ENCODE data around the gene SARNP. TPM values are rescaled to one million over a fixed set of nuclear protein-coding genes. Genes with fewer than 3 reads are reported as not detected.

Gene SARNP
- total and polyA plus RNA-seq, 9 of the 15 experiments (the other 6 are each of a cell fraction or from before 2014, with no cell fraction given) = 70.1 to 400 (median 198) TPM

DNA sequence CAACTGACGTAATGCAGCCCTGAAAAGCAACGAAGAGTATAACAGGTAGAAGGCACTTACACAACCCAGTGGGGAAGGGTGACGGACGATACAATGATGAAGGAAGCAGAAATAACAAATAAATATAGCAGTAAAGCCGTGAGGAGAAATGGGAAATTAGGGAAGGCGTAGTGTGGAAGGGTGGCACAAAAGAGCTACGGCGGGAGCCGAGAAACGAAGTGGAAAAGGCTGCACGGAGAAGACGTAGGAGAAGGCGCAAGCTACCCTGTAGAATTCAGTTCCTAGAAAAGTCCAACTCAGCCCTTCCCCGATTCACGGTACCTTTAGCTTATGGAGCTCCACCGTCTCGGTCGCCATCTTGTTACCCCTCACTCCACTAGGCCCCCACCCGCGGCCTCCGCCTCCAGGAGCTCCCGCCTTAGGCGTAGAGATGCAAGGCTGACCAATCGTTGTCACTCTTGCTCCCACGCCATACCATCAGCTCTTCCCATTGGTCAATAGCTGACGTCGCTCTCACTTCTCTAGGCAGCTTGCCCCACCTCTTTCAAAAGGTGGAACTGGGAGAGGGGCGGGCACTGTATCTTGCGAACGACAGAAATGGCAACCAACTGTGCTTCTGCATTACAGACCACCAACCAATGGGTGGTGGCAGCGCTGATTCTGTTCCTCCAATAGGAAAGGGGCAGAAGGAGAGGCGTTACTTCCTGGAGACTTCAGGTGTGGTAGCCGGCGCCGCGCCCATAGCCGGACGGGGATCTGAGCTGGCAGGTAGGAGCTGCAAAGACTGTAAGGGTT lies at the start of gene SARNP, which contains the start of gene ORMDL2 (continued):
- TF ChIP-seq, protein P1, sequence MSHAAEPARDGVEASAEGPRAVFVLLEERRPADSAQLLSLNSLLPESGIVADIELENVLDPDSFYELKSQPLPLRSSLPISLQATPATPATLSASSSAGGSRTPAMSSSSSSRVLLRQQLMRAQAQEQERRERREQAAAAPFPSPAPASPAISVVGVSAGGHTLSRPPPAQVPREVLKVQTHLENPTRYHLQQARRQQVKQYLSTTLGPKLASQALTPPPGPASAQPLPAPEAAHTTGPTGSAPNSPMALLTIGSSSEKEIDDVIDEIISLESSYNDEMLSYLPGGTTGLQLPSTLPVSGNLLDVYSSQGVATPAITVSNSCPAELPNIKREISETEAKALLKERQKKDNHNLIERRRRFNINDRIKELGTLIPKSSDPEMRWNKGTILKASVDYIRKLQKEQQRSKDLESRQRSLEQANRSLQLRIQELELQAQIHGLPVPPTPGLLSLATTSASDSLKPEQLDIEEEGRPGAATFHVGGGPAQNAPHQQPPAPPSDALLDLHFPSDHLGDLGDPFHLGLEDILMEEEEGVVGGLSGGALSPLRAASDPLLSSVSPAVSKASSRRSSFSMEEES (CRISPR knock-in tag; IDR thresholded peaks at IDR 0.05) = no peak
- TF ChIP-seq CEBPB (tag; IDR thresholded peaks at IDR 0.05) (no peak; the same call in 1 of the 2 replicates), SMARCC2 (IDR thresholded peaks at IDR 0.05; ENCODE audit: low read depth) (peak; percentile 48; the same call in 1 of the 2 replicates), BRF1 (IDR thresholded peaks at IDR 0.05; ENCODE audit: borderline replicate concordance, extremely low read depth, insufficient read length) (no peak), ZNF165 (CRISPR knock-in tag; IDR thresholded peaks at IDR 0.05; ENCODE audit: borderline replicate concordance) (no peak), TAF1 (IDR thresholded peaks at IDR 0.05; ENCODE audit: control insufficient read depth, extremely low read depth, insufficient read depth, low read length, severe bottlenecking) (peak; percentile 80), FOXA3 (CRISPR knock-in tag; conservative IDR thresholded peaks at IDR 0.05 in 1 of 2, IDR thresholded peaks at IDR 0.05 in 1 of 2) (peak in 1 of 2 experiments; percentile 71; a peak in 2 of 4 replicates), SMARCE1 (IDR thresholded peaks at IDR 0.05) (peak; percentile 41), HMG20A (CRISPR knock-in tag; conservative IDR thresholded peaks at IDR 0.05) (no peak), ETV5 (CRISPR knock-in tag; IDR thresholded peaks at IDR 0.05; ENCODE audit: low read depth) (0 out of 2 replicates have a peak, but pooled peaks have one; percentile 4), PTBP1 (IDR thresholded peaks at IDR 0.05; ENCODE audit: low read depth, low read length) (no peak), ZNF699 (CRISPR knock-in tag; IDR thresholded peaks at IDR 0.05; ENCODE audit: insufficient replicate concordance) (no peak), CC2D1A (IDR thresholded peaks at IDR 0.05) (no peak), ZNF408 (CRISPR knock-in tag; IDR thresholded peaks at IDR 0.05; ENCODE audit: low read depth) (no peak), BHLHE40 (IDR thresholded peaks at IDR 0.05; ENCODE audit: low read length) (no peak), EZH2 (IDR thresholded peaks at IDR 0.05; ENCODE audit: borderline replicate concordance, low read depth, low read length) (no peak)
- TF ChIP-seq, protein P2, sequence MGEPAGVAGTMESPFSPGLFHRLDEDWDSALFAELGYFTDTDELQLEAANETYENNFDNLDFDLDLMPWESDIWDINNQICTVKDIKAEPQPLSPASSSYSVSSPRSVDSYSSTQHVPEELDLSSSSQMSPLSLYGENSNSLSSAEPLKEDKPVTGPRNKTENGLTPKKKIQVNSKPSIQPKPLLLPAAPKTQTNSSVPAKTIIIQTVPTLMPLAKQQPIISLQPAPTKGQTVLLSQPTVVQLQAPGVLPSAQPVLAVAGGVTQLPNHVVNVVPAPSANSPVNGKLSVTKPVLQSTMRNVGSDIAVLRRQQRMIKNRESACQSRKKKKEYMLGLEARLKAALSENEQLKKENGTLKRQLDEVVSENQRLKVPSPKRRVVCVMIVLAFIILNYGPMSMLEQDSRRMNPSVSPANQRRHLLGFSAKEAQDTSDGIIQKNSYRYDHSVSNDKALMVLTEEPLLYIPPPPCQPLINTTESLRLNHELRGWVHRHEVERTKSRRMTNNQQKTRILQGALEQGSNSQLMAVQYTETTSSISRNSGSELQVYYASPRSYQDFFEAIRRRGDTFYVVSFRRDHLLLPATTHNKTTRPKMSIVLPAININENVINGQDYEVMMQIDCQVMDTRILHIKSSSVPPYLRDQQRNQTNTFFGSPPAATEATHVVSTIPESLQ (CRISPR knock-in tag; IDR thresholded peaks at IDR 0.05) = peak; percentile 94; the same call in 1 of the 2 replicates
- TF ChIP-seq, protein P3, sequence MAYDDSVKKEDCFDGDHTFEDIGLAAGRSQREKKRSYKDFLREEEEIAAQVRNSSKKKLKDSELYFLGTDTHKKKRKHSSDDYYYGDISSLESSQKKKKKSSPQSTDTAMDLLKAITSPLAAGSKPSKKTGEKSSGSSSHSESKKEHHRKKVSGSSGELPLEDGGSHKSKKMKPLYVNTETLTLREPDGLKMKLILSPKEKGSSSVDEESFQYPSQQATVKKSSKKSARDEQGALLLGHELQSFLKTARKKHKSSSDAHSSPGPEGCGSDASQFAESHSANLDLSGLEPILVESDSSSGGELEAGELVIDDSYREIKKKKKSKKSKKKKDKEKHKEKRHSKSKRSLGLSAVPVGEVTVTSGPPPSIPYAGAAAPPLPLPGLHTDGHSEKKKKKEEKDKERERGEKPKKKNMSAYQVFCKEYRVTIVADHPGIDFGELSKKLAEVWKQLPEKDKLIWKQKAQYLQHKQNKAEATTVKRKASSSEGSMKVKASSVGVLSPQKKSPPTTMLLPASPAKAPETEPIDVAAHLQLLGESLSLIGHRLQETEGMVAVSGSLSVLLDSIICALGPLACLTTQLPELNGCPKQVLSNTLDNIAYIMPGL (CRISPR knock-in tag; IDR thresholded peaks at IDR 0.05) = 0 out of 2 replicates have a peak, but pooled peaks have one; percentile 53
- TF ChIP-seq, protein P4, sequence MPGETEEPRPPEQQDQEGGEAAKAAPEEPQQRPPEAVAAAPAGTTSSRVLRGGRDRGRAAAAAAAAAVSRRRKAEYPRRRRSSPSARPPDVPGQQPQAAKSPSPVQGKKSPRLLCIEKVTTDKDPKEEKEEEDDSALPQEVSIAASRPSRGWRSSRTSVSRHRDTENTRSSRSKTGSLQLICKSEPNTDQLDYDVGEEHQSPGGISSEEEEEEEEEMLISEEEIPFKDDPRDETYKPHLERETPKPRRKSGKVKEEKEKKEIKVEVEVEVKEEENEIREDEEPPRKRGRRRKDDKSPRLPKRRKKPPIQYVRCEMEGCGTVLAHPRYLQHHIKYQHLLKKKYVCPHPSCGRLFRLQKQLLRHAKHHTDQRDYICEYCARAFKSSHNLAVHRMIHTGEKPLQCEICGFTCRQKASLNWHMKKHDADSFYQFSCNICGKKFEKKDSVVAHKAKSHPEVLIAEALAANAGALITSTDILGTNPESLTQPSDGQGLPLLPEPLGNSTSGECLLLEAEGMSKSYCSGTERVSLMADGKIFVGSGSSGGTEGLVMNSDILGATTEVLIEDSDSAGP (CRISPR knock-in tag; IDR thresholded peaks at IDR 0.05) = no peak

All from K562 (cell line).